UCSD-AML1 (cell line): ENCODE measurements around the gene CAPZA3.
"Not testable (repeated sequence)": the region's sequence is repeated elsewhere in the genome, so short reads cannot be mapped to it uniquely, and the experiment has no call there.

Experiments used
- DNase-seq: peaks from one replicate; lab custom pipeline; 2025; ENCODE audit not compliant: unreplicated experiment; lab: John Stamatoyannopoulos, UW

The CAPZA3 gene

DNA sequence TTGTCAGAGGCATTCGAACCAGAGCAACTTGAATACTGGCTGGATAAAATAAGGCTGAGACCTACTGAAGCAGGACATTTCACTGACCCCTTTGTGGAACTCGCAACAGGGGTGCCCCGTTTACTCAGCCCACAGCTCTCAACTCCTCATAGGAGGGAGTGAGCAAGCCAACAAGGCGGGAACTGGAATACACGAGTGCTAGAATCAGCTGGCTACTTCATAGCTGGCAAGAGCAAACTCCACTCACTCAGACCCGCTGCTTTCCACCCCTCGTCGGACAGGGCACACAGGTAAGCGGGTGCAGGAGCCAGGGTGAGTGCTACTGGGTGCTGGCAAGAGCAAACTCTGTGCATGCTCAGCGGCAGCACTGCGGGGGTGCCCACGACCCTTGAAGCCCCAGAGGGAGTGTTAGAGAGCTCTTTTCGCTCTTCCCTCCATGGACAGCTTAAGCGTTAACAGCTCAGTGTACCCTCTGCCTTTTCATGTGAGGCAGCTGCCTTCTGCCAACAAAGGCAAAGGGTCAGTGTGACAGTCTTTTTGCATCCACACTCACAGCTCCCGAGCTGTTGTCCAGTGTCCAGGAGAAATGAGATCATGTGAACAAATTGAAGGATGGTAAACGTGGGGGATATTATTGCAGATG is 15.7 kb downstream of the CAPZA3 start:
- no peak for DNase-seq

DNA sequence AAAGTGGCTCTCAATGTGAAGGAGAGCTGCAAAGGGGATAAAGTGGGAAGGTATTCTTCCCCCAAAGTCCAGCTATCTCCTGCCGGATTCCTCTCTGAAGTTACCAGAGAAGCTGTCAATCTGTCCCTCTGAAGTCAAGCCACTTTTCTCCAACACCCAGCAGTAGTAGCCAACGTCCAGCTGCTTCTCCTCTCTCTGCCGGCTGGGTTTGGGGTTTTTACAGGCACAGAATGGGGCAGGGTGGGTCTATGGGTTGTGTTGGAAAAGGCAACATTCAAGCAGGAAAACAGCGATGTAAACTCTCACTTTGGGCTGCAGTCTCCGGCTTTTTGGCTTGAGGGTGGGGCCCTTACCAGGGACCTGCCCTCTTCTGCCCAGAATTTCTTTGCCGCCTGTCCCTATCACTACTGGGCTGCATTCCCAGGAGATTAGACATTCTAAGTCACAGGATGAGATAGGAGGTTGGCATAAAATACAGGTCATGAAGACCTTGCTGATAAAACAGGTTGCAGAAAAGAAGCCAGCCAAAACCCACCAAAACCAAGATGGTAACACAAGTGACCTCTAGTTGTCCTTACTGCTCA is 16.3 kb downstream of the CAPZA3 start:
- DNase-seq = no peak

DNA sequence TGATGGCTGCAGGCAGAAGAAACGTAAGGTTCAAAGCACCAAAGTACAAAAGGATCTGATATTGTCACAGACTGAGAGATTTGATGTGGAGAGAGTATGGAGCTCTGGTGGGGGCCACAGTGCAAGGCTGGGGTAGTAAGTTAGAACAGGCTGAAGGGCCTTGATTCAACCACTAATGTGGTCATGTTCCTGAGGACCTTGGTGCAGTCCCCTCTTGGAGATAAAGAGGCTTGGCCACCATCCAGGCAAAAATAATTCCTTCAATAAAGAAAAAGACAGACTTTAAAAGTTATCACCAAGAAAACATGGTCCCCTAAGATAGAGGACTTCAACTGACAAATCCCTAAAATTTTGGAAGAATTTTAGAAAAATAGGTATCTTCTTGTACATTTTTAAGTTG is 17.4 kb downstream of the CAPZA3 start:
- DNase-seq = no peak

DNA sequence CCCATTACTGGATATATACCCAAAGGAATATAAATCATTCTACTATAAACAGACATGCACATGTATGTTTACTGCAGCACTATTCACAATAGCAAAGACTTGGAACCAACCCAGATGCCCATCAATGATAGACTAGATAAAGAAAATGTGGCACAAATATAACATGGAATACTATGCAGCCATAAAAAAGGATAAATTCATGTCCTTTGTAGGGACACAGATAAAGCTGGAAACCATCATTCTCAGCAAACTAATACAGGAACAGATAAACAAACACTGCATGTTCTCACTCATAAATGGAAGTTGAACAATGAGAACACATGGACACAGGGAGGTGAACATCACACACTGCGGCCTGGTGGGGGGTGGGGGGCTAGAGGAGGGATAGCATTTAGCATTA is 28.6 kb downstream of the CAPZA3 start:
- DNase-seq = not testable (repeated sequence)

DNA sequence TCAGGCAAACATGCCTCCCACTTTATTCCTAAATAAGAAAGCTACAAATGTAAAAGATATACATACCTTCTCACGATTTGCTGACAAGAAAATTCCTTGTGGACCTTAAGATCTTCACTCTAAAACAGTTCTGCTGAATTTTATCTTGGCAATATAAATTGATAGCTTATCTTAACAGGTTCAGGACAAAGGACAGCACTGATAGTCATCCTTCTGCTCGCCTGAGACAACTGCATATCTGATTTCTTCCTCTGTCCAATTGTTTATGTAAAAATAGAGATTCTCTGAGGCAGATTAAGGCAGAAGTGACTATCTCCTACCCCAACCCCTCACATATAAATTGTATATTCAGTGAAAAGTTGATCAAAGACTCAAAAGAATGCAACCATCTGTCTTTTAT is 44.9 kb downstream of the CAPZA3 start:
- no peak for DNase-seq

DNA sequence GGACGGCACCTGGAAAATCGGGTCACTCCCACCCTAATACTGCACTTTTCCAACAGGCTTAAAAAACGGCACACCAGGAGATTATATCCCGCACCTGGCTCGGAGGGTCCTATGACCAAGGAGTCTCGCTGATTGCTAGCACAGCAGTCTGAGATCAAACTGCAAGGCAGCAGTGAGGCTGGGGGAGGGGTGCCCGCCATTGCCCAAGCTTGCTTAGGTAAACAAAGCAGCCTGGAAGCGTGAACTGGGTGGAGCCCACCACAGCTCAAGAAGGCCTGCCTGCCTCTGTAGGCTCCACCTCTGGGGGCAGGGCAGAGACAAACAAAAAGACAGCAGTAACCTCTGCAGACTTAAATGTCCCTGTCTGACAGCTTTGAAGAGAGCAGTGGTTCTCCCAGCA is 47.5 kb downstream of the CAPZA3 start:
- DNase-seq = not testable (repeated sequence)
